ENCODE results near the gene RAPGEFL1. TPM values are rescaled to one million over a fixed set of nuclear protein-coding genes. Genes with fewer than 3 reads are reported as not detected.
A peak's percentile ranks its signal among the peaks of the same experiment; 100 is the strongest.

RAPGEFL1 gene
- total and polyA plus RNA-seq, 10 of the 15 experiments (the other 5 are each of a cell fraction or from before 2014, with no cell fraction given), result 0.13 to 3.2 (median 1.5) TPM

DNA sequence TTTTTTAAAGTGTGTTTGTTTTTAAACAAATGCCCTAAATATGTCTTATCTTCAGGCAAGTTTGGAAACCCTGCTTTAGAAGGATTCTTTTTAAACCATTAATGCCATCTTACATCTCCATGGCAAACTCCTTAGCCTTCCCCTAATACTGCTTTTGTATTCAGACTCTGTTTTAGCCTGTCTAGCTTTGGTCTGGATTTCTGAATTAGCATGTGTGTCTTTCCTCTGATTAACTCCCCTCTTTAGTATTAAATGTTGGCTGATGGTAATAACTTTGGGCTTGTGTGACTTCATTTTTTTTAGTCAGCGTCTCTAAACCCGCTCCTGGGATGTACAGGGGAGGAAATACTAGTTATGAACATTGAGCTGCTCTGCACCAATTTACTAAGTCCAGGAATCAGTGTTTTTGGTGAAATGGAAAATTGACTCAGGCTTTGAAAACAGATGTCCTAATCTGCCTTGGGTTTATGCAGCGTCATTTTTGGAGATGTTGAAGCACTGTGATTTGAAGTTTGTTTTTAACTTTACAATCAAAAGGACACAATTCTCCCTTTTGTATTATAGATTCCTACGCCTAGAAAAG is 64.1 kb downstream of the RAPGEFL1 start:
- H3K36me3 ChIP-seq (ENCODE audit: control insufficient read depth in 2 of 2, insufficient read depth in 2 of 2, low read length in 1 of 2), result no peaks in the 10 kb centered on the region; a peak in 2 of 4 replicates
- DNase-seq (ENCODE audit: low read depth, low spot score) (no peak), FAIRE-seq (no peak), ATAC-seq (no peak)
- H3K27me3 ChIP-seq (replicated peaks in 1 of 2; ENCODE audit: control insufficient read depth in 2 of 2, insufficient read depth in 2 of 2, low read length in 1 of 2), result no peaks in the 10 kb centered on the region
- no peaks in the 10 kb centered on the region for H4K20me1 ChIP-seq (ENCODE audit: control insufficient read depth, insufficient read depth)
- in situ Hi-C loops (cut with MboI), result no loop called here
- H2AFZ ChIP-seq (ENCODE audit: control insufficient read depth, low read depth, low read length), result no peak overlapping the region
- H3K4me3 ChIP-seq, result no peak overlapping the region
- H3K4me1 ChIP-seq (ENCODE audit: control insufficient read depth, insufficient read depth, low read length), result no peaks in the 10 kb centered on the region
- 94% methylated on average over 4 of the region's 4 CpGs for WGBS (ENCODE audit: insufficient coverage, insufficient replicate concordance, low lambda C conversion rate, missing lambda C conversion rate)
- SMC1A ChIA-PET (ENCODE audit: uncharacterized antibody, unreplicated experiment), result interaction anchor here (0.6 to 1.0 kb wide), 3 partner anchors 121 to 427 kb away, joined by 3 to 4 read pairs (median 4); no protein-coding TSS in a partner anchor
- no peak for TF ChIP-seq ZSCAN29 (IDR thresholded peaks at IDR 0.05)
- H3K9me3 ChIP-seq (replicated peaks; ENCODE audit: control insufficient read depth, insufficient read depth, low read length), result no peaks in the 10 kb centered on the region
- no peaks in the 10 kb centered on the region; the same call in none of the 2 replicates for H3K79me2 ChIP-seq (ENCODE audit: control insufficient read depth, insufficient read depth, low read length)
- intact Hi-C loops (cut with micrococcal nuclease; ENCODE audit: unreplicated experiment), result loop anchor here (5.0 kb wide), 1 partner anchor 41 kb away; no protein-coding TSS in a partner anchor
- H3K9ac ChIP-seq (ENCODE audit: control insufficient read depth, insufficient read depth, low read length), result no peak overlapping the region
- no peak overlapping the region for H3K4me2 ChIP-seq (ENCODE audit: control insufficient read depth, insufficient read depth)
- CTCF ChIA-PET, result interaction anchor here (1.0 to 1.6 kb wide), 5 partner anchors 23 to 130 kb away, joined by 3 to 4 read pairs (median 4); no protein-coding TSS in a partner anchor
- TSS peak; percentile 39 for BruUV-seq (replicated peaks)
- RAD21 ChIA-PET (ENCODE audit: unreplicated experiment), result interaction anchor here (0.7 kb wide), 1 partner anchor 49 kb away, joined by 3 read pairs; no protein-coding TSS in a partner anchor
- H3K27ac ChIP-seq (ENCODE audit: control insufficient read depth, insufficient read depth), result no peak overlapping the region
- POLR2A ChIA-PET, result no interaction called here

DNA sequence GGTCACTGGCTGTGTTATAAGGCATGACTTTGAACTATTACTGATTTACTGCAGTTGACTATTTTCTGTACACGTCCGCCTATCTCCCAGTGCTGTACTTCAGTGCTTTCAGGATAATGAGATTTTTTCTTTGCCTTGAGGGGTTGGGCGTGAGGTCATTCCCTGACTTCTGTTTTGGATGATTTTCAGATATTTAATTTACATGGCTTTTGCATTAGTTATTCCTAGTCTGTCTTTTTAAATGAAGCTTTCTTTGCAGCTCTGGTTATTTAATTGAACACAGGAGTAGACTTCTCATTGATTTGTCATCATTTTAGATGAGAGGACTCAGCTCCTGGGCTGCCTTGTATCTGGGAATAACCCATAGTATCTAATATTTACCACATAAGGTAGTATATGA is 65.5 kb downstream of the RAPGEFL1 start:
- no peaks in the 10 kb centered on the region for H4K20me1 ChIP-seq (ENCODE audit: control insufficient read depth, insufficient read depth)
- ChIA-PET SMC1A (ENCODE audit: uncharacterized antibody, unreplicated experiment) (no interaction called here), CTCF (interaction anchor here (0.7 to 1.6 kb wide), 4 partner anchors 10 to 67 kb away, joined by 3 to 4 read pairs (median 4); no protein-coding TSS in a partner anchor)

More for the DNA sequence above, 65.5 kb downstream of the RAPGEFL1 start:
- Histone ChIP-seq H3K4me1 (ENCODE audit: control insufficient read depth, insufficient read depth, low read length) (no peaks in the 10 kb centered on the region), H3K4me3 (no peak overlapping the region), H3K79me2 (ENCODE audit: control insufficient read depth, insufficient read depth, low read length) (no peaks in the 10 kb centered on the region; the same call in none of the 2 replicates), H3K9me3 (replicated peaks; ENCODE audit: control insufficient read depth, insufficient read depth, low read length) (no peaks in the 10 kb centered on the region), H2AFZ (ENCODE audit: control insufficient read depth, low read depth, low read length) (no peak overlapping the region), H3K9ac (ENCODE audit: control insufficient read depth, insufficient read depth, low read length) (no peak overlapping the region), H3K27ac (ENCODE audit: control insufficient read depth, insufficient read depth) (no peak overlapping the region), H3K4me2 (ENCODE audit: control insufficient read depth, insufficient read depth) (no peak overlapping the region), H3K36me3 (ENCODE audit: control insufficient read depth in 2 of 2, insufficient read depth in 2 of 2, low read length in 1 of 2) (no peaks in the 10 kb centered on the region; a peak in 2 of 4 replicates), H3K27me3 (replicated peaks in 1 of 2; ENCODE audit: control insufficient read depth in 2 of 2, insufficient read depth in 2 of 2, low read length in 1 of 2) (no peaks in the 10 kb centered on the region)
- no peak for DNase-seq (ENCODE audit: low read depth, low spot score)
- TF ChIP-seq BCL11A (IDR thresholded peaks at IDR 0.05; ENCODE audit: low read depth, low read length), result no peak
- TF ChIP-seq REST (IDR thresholded peaks at IDR 0.05; ENCODE audit: low read depth, low read length), result no peak
- no peak for TF ChIP-seq ZNF384 (IDR thresholded peaks at IDR 0.05; ENCODE audit: borderline replicate concordance, low read depth, low read length)
- no peak for TF ChIP-seq ZNF687 (IDR thresholded peaks at IDR 0.05)
- TF ChIP-seq MTA2 (IDR thresholded peaks at IDR 0.05; ENCODE audit: low read depth), result no peak
- no TSS peak for BruUV-seq (replicated peaks)
- in situ Hi-C loops (cut with MboI) (no loop called here), intact Hi-C loops (cut with micrococcal nuclease; ENCODE audit: unreplicated experiment) (loop anchor here (5.0 kb wide), 1 partner anchor 40 kb away; no protein-coding TSS in a partner anchor)
- ATAC-seq, result no peak
- no peak for FAIRE-seq
- ChIA-PET POLR2A (no interaction called here), RAD21 (ENCODE audit: unreplicated experiment) (interaction anchor here (1.2 kb wide), 1 partner anchor 47 kb away, joined by 3 read pairs; no protein-coding TSS in a partner anchor)
- 98% methylated on average over 3 of the region's 3 CpGs for WGBS (ENCODE audit: insufficient coverage, insufficient replicate concordance, low lambda C conversion rate, missing lambda C conversion rate)
